Measurements from ENCODE around the gene MGMT.

The MGMT gene

DNA sequence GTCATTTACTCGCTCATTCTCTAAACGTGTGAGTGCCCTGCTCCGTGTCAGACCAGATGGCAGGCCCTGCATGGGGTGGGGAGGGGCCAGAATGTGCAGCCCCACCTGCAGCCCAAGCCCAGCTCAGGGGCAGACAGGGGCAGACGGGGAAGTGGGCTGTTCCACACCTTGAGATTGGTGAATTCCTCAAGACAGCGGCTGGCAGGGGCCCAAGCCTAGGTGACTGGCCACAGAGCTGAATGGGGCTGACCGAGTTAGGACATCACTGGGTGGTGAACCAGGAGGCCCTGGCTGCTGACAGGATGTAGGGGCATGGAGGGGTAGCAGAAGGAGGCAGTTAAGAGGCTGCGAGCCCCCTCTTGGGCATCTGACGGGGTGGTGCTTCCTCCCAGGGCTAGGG is 79.1 kb downstream of the MGMT start:
- no peak for FAIRE-seq

GRCh38 chr10:129547608-129548007 is 80.6 kb downstream of the MGMT start:
- FAIRE-seq, result no peak

- no peak for FAIRE-seq
Observed at GRCh38 chr10:129548600-129548999, 81.6 kb downstream of the MGMT start.

GRCh38 chr10:129550076-129550475 is 83.0 kb downstream of the MGMT start:
- FAIRE-seq, result no peak

DNA sequence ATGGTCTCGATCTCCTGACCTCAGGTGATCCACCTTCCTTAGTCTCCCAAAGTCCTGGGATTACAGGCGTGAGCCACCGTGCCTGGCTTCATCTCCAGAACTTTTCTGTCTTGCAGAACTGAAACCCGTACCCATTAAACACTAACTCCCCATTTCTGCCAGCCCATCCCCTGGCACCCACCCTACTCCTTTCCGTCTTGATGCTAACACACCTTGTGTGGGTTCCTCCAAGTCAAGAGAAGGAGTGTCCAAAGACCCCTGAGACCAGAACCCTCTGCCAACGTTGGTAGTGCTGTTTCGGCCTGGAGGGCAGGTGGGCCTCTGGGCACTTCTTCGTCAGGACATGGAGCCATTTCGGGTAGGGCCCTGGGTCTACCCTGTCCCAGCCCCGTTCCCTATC is 83.6 kb downstream of the MGMT start:
- no peak for FAIRE-seq

DNA sequence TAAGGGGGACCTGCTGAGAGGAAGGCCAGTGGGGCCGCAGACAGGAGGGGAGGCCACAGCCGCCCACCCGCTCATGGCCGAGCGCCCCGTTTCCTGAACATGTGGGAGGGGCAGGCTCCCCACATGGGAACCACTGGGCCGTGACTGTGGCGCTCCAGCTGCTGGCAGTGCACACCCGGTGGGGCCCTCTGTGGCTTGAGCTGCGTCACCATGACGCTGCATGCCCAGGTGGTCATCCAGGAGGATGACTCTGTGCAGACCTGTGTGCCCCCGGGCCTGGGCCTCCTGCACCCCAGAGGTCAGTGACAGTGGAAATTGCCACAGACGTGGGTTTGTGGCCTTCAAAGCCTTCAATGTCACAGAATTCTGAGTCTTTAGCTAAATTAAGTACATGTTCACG is 85.1 kb downstream of the MGMT start:
- no peak for FAIRE-seq

DNA sequence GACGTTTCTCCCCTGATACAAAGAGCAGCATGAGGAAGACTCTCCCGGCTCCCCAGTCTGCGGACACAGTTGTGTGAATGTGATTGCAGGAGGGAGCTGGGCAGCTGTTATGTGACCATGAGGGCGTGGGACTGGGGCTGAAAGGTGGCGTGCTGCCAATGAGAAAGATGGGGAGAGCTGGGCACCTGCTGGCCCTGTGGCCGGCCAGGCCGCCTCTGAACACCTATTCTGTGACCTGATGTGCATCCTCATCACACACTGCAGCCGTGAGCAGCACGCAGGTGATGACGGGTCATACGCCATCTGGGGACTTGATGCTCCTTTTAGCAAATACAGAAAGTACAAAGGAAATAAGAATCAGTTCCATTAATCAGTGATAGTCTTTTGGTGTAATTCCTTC is 86.9 kb downstream of the MGMT start:
- no peak for FAIRE-seq

GRCh38 chr10:129556316-129556715 is 89.3 kb downstream of the MGMT start:
- FAIRE-seq, result no peak

DNA sequence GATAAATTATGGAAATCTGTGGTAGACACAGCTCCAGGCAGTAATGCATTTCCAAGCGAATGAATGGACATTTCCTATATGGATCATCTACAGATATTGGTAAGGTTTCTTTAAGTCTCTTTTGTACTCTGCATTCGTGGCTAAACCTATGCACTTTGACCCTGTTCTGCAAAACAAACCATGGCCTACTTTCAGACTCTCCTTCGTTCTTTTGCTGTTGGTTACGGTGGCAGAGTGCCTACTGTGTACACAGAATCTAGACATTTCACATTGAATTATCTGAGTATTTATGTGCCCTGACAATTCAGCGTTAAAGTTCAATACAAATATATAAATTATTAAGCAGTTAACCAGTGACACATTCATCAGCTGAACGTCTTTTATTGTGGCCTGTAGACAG is 93.3 kb downstream of the MGMT start:
- no peak for FAIRE-seq

- FAIRE-seq, result no peak
Observed at GRCh38 chr10:129562487-129562886, 95.4 kb downstream of the MGMT start.

DNA sequence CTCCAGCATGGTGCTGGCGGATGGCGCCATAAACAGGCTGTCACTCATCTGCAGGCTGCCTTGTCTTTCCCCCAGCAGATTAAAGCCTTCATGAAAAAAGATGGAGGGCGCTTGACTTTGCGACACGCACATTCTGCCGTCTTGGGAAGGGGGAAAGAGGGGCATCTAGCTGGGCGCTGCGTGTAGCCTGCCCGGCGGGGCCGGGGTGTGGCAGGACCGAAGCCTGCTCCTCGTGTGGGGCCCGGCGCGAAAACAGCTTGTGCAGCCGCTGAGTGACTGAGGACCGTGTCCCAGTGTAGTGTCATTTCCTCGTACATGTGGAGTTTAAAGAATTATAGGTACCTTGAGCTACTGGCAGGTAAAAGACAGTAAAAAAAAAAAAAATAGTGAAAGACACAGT is 97.9 kb downstream of the MGMT start:
- no peak for FAIRE-seq

- no peak for FAIRE-seq
Observed at GRCh38 chr10:129568583-129569344, 101.7 kb downstream of the MGMT start.

DNA sequence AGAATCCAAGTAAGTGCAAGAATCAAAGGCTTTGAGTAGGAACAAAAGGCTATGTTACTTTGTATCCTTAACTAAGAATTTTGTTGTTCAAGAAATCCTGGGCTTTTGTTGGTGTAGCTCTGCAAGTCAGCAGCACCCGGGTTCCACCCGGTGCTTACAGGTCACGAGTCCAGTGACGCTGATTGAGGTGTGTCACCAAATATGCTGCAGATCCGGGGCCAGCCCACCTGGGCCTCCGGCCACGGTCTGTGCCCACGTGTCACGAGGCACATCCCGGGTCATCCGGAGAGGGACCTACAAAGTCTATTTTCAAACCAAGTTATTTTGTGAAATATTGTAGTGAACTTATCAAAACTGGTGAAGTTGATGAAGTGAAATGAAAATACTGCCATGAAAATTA is 103.1 kb downstream of the MGMT start:
- no peak for FAIRE-seq

GRCh38 chr10:129579228-129579627 is 112.2 kb downstream of the MGMT start:
- no peak for FAIRE-seq

DNA sequence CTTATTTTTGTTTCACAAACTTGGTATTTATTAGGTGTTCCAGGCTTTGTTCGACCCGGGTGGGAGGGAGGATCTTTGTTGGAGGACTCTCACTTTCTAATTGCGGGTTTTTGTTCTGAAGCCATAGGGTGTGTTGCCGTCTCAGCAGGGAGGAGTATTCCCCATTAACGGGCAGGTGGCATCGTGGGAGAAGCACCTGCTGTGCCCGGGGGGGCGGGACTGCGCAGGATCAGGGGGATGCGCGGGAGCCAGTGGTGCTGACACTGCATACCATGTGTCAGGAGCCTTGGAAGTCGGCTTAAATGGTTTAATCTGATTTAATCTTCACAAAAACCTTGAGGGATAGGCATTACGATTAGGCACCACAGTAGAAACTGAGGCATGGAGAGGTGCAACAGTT is 113.0 kb downstream of the MGMT start:
- no peak for FAIRE-seq

DNA sequence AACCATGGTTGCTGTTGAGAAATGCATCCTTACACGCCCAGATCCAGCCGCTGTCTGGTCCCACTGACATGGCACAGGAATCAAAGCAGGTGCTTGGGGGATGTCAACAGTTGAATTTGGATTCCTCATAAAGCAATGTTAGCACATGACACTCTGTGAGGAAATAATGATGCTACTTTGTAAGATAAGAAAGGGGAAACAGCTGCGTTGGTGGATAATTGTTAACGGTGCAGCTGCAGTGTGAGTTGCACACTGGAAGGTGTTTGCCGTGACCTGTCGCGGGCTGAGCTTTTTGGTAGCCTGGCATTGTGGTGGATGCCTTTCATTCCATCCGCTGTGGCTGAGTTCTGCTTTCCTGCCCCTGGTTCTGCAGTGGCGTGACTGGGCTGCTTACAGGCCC is 113.9 kb downstream of the MGMT start:
- FAIRE-seq, result no peak

DNA sequence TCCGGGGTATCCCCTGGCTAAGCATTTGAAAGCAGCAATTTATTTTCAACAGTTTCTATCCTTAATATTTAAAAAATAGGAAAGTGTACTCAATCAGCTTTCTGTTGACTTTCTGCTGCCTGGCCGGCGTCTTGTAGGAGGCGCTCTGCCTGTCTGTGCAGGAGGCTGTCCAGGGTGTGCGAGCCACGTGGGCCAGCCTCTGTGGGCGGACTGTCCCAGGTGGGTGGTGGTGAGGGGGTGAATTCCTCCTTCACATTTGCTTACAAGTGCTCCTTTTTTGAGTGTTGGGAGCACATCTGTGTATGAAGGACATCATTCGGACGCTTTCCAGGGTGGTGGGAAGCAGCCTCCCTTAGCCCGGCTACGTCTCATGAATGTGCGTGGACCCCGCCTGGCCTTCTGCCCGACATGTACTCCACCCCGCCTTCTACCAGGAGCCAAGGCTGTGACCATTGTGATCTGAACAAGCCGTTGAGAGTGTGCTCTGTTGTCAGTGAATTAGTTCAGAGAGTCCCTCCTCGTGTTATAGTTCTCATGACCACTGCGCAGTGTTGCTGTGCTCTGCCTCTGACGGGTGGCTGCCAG is 114.9 kb downstream of the MGMT start:
- no peak for FAIRE-seq

- no peak for FAIRE-seq
Observed at GRCh38 chr10:129583831-129584230, 116.8 kb downstream of the MGMT start.

DNA sequence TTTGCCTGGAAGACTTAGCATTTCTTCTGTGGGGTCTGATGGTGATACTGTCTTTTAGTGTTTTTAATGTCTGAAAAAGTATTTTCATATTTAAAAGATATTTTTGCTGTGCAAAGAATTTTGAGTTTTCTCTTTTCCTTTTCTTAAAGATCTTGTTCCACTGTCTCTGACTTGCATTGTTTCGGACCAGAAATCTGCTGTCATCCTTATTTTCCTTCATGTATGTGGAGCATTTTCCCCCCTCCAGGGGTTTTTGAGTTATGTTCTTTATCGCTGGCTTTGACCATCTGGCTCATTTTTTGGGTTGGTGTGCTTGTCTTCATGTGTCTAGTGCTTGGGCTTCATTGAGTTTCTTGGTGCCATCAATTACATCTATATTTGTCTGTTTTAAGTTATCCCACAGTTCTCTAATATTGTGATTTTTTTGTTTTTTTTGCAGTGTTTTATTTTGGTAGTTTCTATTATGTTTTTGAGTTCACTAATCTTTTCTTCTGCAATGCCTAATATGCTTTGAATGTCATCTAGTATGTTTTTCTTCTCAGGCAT is 119.9 kb downstream of the MGMT start:
- FAIRE-seq, result no peak

DNA sequence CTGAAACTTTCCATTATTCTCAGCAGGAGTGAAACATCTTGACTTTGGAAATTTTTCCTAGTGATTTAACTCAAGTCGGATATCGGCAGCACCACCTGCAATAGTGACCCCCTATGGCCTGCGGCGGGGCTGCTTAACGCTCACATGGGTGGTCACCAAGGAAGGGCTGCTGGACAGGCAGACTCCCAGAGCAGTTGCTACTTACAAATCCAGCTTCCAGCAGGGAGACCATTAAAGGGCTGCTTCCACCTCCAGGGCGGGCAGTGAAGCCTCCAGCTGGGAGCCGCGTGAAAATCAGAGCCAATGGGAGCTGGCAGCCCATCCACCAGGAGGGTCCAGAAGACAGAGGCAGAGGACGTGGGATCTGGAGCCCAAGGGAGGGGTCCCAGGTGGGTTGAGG is 122.5 kb downstream of the MGMT start:
- FAIRE-seq, result no peak

GRCh38 chr10:129593953-129594352 is 126.9 kb downstream of the MGMT start:
- no peak for FAIRE-seq

DNA sequence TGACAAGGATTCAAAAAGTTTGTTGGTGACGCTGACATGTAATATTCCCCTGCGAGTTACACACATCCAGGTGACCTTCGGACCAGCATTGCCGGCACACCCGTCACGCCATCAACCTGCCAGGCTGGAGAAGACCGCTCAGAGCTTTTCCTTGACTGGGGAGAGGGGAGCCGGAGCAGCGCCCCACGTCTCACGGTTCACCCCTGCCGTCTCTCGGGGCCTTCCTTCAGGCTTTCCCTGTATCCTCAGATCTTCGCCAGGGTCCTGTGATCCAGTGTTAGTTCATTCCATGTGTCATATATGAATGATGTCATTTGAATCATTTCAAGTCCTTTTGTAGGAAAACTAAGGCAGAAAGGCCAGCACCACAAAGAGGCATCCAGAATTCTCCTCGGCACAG is 127.8 kb downstream of the MGMT start:
- FAIRE-seq, result no peak

GRCh38 chr10:129598413-129598812 is 131.4 kb downstream of the MGMT start:
- FAIRE-seq, result no peak

DNA sequence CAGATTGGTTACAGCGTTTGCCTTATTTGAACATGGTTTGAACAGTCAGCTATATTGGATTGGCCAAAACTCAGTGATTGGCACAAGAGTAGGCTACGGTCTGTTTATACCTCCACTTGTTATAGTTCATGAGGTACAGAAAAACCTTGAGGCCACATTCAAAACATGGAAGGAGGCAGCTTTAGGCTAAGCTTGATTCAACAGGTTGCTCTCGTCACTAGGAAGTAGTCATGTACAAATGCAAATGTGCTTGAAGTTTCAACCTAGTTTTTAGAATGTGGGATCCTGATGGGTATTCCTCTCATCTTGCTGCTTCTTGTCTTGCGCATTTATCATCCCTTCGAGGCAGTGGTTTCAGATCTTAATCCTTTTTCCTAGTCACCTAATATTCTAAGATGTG is 132.1 kb downstream of the MGMT start:
- no peak for FAIRE-seq

DNA sequence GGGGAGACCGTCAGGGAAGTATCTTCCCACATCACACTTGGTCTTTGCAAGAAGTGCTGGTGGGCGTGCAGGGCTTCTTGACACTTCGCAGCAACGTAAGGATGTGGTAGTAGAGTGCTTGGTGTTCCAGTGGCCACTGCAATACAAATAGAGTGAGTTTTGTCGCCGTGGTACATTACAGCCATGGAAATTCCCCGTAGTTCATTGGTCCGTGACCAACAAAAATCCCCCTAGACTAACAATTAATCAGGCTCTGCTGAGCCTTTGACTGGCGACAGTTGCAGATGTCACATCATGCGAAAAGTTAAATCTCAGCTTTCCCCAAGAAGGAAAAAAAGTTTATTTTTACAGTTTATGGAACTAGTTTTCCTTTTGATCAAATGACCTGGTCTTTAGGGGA is 134.7 kb downstream of the MGMT start:
- no peak for FAIRE-seq
